ENCODE data around the gene CAV2.

DNA sequence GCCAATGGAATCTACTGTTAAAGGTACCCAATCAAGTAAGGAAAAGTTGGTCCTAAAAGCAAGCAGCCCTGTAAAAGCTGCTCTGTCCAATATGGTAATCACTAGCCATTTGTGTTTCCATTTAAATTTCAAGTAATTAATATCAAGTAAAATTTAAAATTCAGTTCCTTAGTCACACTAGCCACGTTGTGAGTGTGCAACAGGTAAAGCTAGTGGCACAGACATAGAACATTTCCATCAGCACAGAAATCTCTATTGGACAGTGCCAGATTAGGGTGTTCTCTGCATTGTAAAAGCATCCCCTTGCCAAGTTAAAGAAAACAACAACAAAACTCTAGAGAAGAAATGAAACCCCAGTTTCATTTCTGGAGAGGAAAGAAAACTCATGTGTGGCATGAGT is 29.7 kb downstream of the CAV2 start:
- TF ChIP-seq, protein P1, sequence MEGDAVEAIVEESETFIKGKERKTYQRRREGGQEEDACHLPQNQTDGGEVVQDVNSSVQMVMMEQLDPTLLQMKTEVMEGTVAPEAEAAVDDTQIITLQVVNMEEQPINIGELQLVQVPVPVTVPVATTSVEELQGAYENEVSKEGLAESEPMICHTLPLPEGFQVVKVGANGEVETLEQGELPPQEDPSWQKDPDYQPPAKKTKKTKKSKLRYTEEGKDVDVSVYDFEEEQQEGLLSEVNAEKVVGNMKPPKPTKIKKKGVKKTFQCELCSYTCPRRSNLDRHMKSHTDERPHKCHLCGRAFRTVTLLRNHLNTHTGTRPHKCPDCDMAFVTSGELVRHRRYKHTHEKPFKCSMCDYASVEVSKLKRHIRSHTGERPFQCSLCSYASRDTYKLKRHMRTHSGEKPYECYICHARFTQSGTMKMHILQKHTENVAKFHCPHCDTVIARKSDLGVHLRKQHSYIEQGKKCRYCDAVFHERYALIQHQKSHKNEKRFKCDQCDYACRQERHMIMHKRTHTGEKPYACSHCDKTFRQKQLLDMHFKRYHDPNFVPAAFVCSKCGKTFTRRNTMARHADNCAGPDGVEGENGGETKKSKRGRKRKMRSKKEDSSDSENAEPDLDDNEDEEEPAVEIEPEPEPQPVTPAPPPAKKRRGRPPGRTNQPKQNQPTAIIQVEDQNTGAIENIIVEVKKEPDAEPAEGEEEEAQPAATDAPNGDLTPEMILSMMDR (conservative IDR thresholded peaks at IDR 0.05; ENCODE audit: low read depth, low read length): no peak
- no peak for TF ChIP-seq EZH2 (IDR thresholded peaks at IDR 0.05; ENCODE audit: low read length, unreplicated experiment)
- no peak for TF ChIP-seq EZH2phosphoT487 (IDR thresholded peaks at IDR 0.05; ENCODE audit: borderline replicate concordance, low read length)

All from PC-3 (cell line).